T-helper 2 cell treated with Interferon-gamma antibody and Interleukin-4, amounts not matched to agents 5 μg/mL and 100 μg/mL, for 36 hours (primary cell): ENCODE measurements around the gene RPL22.
"Not testable (repeated sequence)": the region's sequence is repeated elsewhere in the genome, so short reads cannot be mapped to it uniquely, and the experiment has no call there.

Source experiments
- DNase-seq: peaks from one replicate; pipeline ENCODE4 v3.0.0; 2021; ENCODE audit warnings: low spot score
- H3K27ac Mint-ChIP-seq: one replicate; pipeline ENCODE4 v1.8.0; 2021; ENCODE audit warnings: mild to moderate bottlenecking, mixed read lengths
- H3K27me3 Mint-ChIP-seq: one replicate; pipeline ENCODE4 v1.8.0; 2021; ENCODE audit warnings: low read depth, mixed read lengths
- H3K36me3 Mint-ChIP-seq: one replicate; pipeline ENCODE4 v1.8.0; 2021; ENCODE audit warnings: low read depth, mixed read lengths
- H3K4me1 Mint-ChIP-seq: one replicate; pipeline ENCODE4 v1.8.0; 2021; ENCODE audit warnings: low read depth, mixed read lengths
- H3K4me3 Mint-ChIP-seq: one replicate; pipeline ENCODE4 v1.8.0; 2022; ENCODE audit warnings: mild to moderate bottlenecking, moderate library complexity, mixed read lengths
- H3K9me3 Mint-ChIP-seq: one replicate; pipeline ENCODE4 v1.8.0; 2021; ENCODE audit warnings: mixed read lengths

RPL22 gene

DNA sequence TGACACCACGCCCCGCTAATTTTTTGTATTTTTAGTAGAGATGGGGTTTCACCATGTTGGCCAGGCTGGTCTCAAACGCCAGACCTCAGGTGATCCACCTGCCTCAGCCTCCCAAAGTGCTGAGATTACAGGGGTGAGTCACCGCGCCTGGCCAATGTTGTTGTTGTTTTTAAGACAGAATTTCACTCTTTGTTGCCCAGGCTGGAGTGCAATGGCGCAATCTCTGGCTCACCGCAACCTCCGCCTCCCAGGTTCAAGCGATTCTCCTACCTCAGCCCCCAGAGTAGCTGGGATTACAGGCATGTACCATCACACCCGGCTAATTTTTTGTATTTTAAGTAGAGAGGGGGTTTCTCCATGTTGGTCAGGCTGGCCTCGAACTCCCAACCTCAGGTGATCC, 20.2 kb upstream of the RPL22 start:
- H3K9me3 Mint-ChIP-seq, DNase-seq, H3K27me3 Mint-ChIP-seq, H3K4me3 Mint-ChIP-seq, H3K27ac Mint-ChIP-seq, H3K4me1 Mint-ChIP-seq: not testable (repeated sequence)
- peaks cover 20% of the 10 kb centered on the region for H3K36me3 Mint-ChIP-seq

DNA sequence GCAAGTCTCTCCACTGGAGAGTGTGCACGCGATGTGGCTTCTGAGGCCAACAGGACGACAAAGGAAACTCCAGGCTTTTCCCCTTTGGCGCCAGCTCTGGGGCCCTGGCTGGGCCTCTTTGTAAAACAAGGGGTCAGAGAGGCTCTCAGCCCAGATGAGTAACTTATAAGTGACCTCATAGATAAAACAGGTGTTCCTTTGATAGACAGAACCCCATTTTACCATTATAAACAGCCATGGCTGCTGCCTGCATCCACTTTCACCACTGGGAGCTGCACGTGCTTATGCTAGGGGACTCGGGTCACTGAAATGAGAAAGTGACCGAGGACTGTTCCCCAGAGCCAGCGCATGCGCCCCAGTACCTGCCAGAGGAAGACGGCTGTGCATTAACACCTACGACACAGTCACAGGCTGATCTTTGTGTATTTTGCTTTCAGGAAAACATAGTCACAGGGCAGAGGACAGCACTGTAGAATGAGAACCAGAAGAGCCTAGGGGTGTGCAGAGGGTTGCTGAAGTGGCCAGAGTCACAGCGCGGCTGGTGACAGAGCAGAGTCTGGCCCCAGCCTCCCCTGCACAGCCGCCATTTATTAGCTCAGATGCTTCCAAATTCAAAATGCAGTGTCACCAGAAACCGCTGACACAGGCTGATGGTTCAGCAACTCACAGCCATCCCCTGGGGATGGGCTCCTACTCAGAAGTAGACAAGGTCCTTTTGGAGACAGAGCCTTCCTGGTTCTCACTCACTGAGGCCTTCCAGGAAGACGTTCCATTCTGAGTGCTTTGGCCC, 19.2 kb upstream of the RPL22 start:
- H3K27ac Mint-ChIP-seq: no peak overlapping the region
- H3K27me3 Mint-ChIP-seq: no peaks in the 10 kb centered on the region
- no peaks in the 10 kb centered on the region for H3K9me3 Mint-ChIP-seq
- no peak for DNase-seq
- H3K36me3 Mint-ChIP-seq: peaks cover 11% of the 10 kb centered on the region
- no peak overlapping the region for H3K4me3 Mint-ChIP-seq
- no peaks in the 10 kb centered on the region for H3K4me1 Mint-ChIP-seq

DNA sequence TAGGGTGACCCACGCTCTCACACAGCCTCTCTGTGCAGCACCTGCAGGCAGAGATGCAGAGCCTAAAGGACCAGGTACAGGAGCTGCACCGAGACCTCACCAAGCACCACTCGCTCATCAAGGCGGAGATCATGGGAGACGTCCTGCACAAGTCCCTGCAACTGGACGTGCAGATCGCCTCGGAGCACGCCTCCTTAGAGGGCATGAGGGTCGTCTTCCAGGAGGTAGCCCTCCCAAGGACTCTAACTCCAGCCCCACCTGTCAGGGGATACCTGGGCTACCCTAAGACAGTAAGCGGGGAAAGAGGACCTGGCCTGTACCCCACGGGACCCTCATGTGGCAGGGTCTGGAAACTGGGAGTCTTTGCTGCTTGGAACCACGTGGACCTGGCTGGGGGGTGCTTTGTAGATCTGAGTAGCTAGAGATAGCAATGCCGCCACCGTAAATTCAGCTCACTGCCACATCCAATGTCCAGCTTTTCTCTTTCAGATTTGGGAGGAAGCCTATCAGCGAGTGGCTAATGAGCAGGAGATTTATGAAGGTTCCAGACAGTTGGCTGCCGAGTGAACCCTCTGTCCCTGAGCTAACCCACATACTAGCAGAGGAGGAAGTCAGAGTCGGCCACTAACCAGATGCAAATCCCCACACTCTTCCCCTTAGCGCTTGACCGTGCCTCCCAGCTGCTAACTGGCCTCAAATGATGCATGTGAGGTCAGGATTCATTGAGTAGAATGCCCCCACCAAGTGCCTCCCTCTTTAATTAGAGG, 13.0 kb upstream of the RPL22 start:
- H3K4me3 Mint-ChIP-seq: no peak overlapping the region
- no peaks in the 10 kb centered on the region for H3K27me3 Mint-ChIP-seq
- H3K27ac Mint-ChIP-seq: no peak overlapping the region

DNA sequence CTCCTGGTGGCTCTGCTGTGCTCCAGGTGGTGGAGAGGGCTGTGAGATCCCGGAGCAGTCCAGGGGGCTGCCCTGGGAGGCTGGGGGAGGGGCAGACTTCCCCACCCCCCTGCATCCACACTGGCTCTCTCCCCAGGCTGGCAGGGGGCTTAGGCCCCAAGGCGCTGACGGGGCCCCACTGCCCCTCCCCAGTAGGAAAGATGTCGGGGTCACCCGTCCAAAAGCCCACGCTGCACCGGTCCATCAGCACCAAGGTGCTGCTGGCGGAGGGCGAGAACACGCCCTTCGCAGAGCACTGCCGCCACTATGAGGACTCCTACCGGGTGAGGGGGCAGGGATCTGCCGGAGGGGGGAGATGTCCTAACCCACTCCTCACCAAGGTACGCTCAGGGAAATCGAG, 12.3 kb upstream of the RPL22 start:
- Mint-ChIP-seq H3K27me3 (no peaks in the 10 kb centered on the region), H3K4me3 (no peak overlapping the region), H3K36me3 (peaks cover 3% of the 10 kb centered on the region), H3K4me1 (peaks cover 6% of the 10 kb centered on the region), H3K9me3 (no peaks in the 10 kb centered on the region), H3K27ac (no peak overlapping the region)
- no peak for DNase-seq

More for the DNA sequence above, 13.0 kb upstream of the RPL22 start:
- peaks cover 3% of the 10 kb centered on the region for H3K4me1 Mint-ChIP-seq
- peaks cover 3% of the 10 kb centered on the region for H3K36me3 Mint-ChIP-seq
- H3K9me3 Mint-ChIP-seq: no peaks in the 10 kb centered on the region
- no peak for DNase-seq

DNA sequence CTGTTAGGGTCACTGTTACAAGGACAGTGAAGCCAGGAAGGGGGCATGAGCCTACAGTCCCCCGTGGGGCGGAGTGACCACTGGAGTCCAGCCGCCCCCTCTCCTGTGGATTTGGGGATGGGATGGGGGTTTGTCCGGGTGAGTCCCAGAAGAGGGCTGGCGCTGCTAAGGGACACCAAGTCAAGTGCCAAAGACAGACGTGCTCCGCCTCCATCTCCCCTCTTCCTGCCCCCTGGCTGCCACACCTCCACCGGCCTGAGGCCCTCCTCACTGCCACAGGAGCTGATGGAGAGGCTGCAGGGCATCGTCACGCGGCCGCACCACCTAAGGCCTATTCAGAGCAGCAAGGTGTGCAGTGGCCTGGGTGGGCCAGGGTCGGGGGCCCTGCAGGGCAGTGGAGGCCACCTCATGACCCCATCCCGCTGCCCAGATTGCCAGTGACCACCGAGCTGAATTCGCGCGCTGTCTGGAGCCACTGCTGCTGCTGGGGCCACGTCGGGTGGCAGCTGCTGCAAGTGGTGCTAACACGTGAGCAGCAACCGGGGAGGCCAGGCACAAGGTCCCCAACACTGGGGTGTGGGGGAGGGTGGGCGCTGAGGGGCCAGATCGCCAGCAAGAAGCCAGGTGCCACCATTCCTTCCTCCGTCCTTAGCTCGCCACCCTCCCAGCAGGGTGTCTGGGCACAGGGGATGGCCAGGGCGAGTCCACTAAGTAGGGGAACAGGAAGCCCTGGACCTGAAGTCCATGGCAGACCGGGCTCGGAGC, 11.4 kb upstream of the RPL22 start:
- H3K27ac Mint-ChIP-seq: no peak overlapping the region
- H3K36me3 Mint-ChIP-seq: peaks cover 3% of the 10 kb centered on the region
- H3K27me3 Mint-ChIP-seq: no peaks in the 10 kb centered on the region
- H3K9me3 Mint-ChIP-seq: no peaks in the 10 kb centered on the region
- DNase-seq: no peak
- peaks cover 7% of the 10 kb centered on the region for H3K4me1 Mint-ChIP-seq
- H3K4me3 Mint-ChIP-seq: no peak overlapping the region

DNA sequence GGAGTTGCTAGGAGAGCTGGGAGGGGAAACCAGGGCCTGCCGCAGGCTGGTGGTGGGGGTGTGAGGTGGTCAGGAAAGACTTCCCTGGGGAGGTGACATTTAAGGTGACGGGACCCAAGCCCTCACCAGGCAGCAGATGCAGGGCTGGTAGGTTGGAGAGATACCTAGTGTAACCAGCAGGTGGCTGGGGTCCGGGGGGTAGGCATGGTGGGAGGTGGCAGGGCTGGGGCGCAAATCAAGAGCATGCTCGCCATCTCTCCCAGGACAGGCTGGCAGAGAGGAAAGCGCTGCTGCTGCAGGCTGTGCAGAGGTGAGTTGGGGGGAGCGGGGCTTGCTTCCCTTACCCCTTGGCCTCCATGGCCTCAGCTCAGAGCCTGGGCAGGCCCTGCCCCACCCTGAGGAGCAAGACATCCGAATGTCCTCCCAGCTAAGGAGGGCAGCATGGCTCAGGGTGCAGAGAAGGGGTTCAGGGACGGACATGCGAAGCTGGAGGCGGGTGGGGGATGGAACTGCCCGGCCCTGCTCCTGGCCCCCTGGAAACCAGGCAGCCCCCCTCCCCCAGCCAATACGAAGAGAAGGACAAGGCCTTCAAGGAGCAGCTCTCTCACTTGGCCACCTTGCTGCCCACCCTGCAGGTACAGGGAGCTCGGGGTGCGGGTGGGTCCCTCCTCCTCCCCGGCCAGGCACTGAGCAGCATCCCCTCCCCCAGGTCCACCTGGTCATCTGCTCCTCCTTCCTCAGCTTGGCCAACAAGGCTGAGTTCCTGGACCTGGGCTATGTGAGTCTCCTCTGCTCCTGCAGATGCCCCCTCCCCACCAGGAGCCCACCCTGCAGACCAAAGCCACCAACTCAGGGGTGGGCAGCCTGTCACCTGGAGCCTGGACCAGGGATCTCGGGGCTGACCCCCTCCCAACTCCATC, 10.5 kb upstream of the RPL22 start:
- DNase-seq: no peak
- H3K27me3 Mint-ChIP-seq: no peaks in the 10 kb centered on the region
- H3K27ac Mint-ChIP-seq: no peak overlapping the region

DNA sequence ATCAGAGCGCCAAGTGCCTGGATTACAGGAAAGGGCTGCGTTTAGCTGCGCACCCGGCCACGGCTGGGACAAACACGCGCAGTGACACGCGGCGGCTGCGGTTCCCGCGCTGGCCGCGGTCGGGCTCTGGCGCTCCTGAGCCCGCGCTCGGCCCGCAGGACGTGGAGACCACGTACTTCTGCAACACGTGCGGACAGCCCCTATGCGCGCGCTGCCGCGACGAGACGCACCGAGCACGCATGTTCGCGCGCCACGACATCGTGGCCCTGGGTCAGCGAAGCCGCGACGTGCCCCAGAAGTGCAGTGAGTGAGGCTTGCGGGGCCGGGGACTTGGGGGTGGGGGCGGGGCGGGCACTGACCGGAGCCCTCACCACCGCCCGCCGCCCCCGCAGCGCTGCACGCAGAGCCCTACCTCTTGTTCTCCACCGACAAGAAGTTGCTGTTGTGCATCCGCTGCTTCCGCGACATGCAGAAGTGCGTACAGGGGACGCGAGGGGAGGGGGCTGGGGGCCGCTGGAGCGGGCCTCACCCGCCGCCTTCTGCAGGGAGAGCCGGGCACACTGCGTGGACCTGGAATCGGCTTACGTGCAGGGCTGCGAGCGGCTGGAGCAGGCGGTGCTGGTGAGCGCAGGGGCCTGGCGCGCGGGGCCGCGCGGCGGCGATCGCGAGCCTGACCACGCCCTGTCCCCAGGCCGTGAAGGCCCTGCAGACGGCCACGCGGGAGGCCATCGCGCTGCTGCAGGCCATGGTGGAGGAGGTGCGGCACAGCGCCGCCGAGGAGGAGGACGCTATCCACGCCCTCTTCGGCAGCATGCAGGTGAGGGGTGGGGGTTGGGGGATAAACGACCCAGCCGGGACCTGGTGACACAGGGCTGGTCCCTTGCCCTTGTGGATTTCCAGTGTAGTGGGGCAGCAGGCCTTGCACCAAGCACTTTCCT, 9.6 kb upstream of the RPL22 start:
- peaks cover 3% of the 10 kb centered on the region for H3K36me3 Mint-ChIP-seq
- H3K27me3 Mint-ChIP-seq: no peaks in the 10 kb centered on the region
- no peaks in the 10 kb centered on the region for H3K9me3 Mint-ChIP-seq
- H3K4me1 Mint-ChIP-seq: peaks cover 11% of the 10 kb centered on the region
- peak; percentile 30 for DNase-seq
- H3K27ac Mint-ChIP-seq: no peak overlapping the region
- H3K4me3 Mint-ChIP-seq: peak overlapping the region; percentile 43

More for the DNA sequence above, 10.5 kb upstream of the RPL22 start:
- Mint-ChIP-seq H3K36me3 (peaks cover 3% of the 10 kb centered on the region), H3K4me1 (peaks cover 7% of the 10 kb centered on the region), H3K9me3 (no peaks in the 10 kb centered on the region), H3K4me3 (peak overlapping the region; percentile 38)

DNA sequence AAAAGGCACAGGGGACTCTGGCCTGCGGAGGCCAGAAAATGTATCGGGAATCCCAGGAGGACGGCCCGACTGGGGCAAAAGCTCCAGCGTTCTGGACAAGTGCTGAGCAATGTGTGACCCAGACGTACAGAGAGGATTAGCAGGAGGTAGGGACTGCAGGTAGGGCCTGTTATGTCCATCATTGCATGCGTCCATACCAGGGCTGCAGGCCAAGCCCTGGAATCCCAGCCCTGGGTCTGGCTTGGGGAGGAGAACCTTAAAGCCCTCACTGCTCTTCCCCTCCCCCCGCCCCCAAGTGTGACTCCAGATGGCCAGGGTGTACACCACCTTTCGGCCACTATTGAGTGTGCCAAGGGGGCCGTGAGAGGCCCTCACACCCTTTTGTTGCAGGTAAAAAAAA, 8.5 kb upstream of the RPL22 start:
- Mint-ChIP-seq H3K36me3 (no peaks in the 10 kb centered on the region), H3K27me3 (no peaks in the 10 kb centered on the region), H3K4me3 (peak overlapping the region; percentile 12), H3K4me1 (peaks cover 11% of the 10 kb centered on the region), H3K27ac (no peak overlapping the region), H3K9me3 (no peaks in the 10 kb centered on the region)
- DNase-seq: no peak

DNA sequence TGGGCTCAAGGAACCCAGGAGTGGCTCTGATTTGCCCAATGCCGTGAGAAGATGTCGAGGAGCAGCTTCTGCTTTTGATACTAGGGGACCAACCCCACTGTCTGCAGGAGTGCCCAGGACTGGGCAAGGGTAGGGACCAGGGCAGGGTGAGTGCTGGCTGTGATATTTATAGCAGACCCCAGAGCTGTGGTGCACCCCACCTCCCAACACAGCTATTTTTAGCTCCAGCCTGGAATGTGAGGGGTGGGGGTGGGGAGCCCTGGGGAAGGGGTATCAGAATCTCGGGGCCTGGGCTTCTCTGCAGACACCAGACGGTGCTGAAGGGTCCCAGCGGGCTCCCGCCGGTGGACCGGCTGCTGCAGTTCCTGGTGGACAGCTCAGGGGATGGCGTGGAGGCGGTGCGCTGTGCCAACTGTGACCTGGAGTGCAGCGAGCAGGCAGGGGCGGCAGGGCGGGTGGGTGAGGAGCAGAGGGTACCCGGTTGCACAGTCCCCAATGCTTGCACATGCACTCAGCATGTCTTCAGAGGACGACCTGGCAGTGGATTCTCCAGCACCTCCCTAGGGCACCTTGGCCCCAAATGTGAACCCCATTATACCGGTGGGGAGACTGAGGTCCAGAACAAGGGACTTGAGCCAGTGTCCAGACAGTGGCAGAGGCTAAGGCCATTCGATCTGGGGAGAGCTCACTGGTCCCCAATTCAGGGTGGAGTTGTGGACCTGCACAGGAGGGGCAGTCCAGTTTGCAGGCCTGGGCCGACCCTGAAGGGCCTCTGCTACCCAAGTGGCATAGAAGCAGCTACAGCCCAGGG, 7.9 kb upstream of the RPL22 start:
- peaks cover 11% of the 10 kb centered on the region for H3K4me1 Mint-ChIP-seq
- H3K27ac Mint-ChIP-seq: no peak overlapping the region
- no peak for DNase-seq
- no peaks in the 10 kb centered on the region for H3K27me3 Mint-ChIP-seq
- no peaks in the 10 kb centered on the region for H3K9me3 Mint-ChIP-seq
- no peaks in the 10 kb centered on the region for H3K36me3 Mint-ChIP-seq
- H3K4me3 Mint-ChIP-seq: peak overlapping the region; percentile 83

DNA sequence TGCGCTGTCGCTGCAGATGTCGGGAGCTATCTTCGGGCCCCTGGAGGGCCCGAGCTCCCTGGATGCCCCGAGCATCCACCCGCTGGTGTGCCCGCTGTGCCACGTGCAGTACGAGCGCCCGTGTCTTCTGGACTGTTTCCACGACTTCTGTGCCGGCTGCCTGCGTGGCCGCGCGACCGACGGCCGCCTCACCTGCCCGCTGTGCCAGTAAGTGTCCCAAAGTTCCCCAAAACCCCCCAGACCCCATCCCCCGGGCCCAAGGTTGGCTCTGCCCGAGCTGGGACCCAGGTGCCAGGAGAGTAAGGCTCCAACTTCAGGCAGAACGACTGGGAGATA, 7.1 kb upstream of the RPL22 start:
- Mint-ChIP-seq H3K9me3 (no peaks in the 10 kb centered on the region), H3K27me3 (no peaks in the 10 kb centered on the region), H3K4me1 (peaks cover 15% of the 10 kb centered on the region), H3K4me3 (peak overlapping the region; percentile 83), H3K27ac (no peak overlapping the region), H3K36me3 (no peaks in the 10 kb centered on the region)
- DNase-seq: no peak

DNA sequence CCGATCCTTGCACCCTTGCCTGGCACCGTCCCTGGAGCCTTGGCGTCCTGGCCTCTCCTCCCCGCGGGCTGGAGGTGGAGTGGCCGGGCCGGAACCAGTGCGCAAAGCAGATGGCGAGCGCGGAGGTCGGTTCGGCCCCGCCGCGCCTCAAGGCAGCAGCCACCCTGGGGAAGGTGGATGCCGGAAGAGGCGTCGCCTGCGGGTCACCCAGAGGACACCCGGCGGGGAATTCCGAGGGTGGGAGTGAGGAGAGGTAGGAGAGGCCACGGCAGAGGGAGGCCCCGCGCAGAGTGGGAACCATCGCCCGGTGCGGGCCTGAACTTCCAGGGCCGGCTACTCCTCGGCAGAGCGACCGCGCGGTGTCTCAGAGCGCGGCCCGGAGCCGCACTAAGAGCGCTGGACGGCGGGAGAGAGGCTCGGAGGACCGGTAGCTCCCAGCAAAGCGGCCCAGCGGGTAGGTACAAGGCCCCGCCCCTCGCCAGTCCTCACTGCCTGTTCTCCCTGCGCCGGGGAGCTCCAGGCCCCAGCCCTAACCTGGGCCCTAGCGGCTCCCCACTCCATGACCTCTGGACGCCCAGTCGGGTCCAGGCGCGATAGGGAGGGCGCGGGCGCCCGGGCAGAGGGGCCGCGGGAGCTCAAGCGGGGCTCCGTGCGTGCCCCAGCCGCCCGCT, 6.6 kb upstream of the RPL22 start, which contains the start of gene RNF207:
RNF207 (plus strand) TSS at position 271 of the 671 bp plus-strand sequence. CDS start 417 bp downstream, outside the sequence.
- no peaks in the 10 kb centered on the region for H3K9me3 Mint-ChIP-seq
- no peak within 1 kb of the TSS for H3K27ac Mint-ChIP-seq
- H3K36me3 Mint-ChIP-seq: no peaks in the 10 kb centered on the region
- H3K4me1 Mint-ChIP-seq: peaks cover 15% of the 10 kb centered on the region
- DNase-seq: peak; percentile 84
- no peaks in the 10 kb centered on the region for H3K27me3 Mint-ChIP-seq
- H3K4me3 Mint-ChIP-seq: peak within 1 kb of the TSS; percentile 83
